ENCODE measurements around the gene PRR29.

- TF ChIP-seq POLR2A (IDR thresholded peaks at IDR 0.05; ENCODE audit: low read depth, low read length) (no peak), SPI1 (IDR thresholded peaks at IDR 0.05; ENCODE audit: low read depth, low read length) (no peak), POLR2AphosphoS5 (IDR thresholded peaks at IDR 0.05; ENCODE audit: low read depth, low read length) (no peak), POU2F2 (IDR thresholded peaks at IDR 0.05; ENCODE audit: low read depth, low read length) (no peak)
Observed at GRCh38 chr17:64037180-64037579, 39.0 kb downstream of the PRR29 start.
